ENCODE data around the gene OR2T29. TPM values are rescaled to one million over a fixed set of nuclear protein-coding genes. Genes with fewer than 3 reads are reported as not detected.
"Not testable (repeated sequence)": the region's sequence is repeated elsewhere in the genome, so short reads cannot be mapped to it uniquely, and the experiment has no call there.

The OR2T29 gene
- not detected for polyA plus RNA-seq (2013, experiment 1 of 2; ENCODE audit: insufficient read length)
- polyA plus RNA-seq (2013, experiment 2 of 2; ENCODE audit: insufficient read length): not detected

GRCh38 chr1:248562672-248563071 lies at the start of gene OR2T29:
Gene OR2T29, minus strand, starts transcription at chr1:248562772. Its CDS starts 3,281 bp downstream, at chr1:248559491.
- not testable (repeated sequence) for DNase-seq

GRCh38 chr1:248611883-248612414 lies 49.4 kb upstream of the OR2T29 start:
- DNase-seq: no peak

GRCh38 chr1:248610301-248610700 lies 47.7 kb upstream of the OR2T29 start:
- no peak for DNase-seq

- no peak for DNase-seq
Measured at GRCh38 chr1:248599396-248599795, 36.8 kb upstream of the OR2T29 start.

- no peak for DNase-seq
Measured at GRCh38 chr1:248597589-248597988, 35.0 kb upstream of the OR2T29 start, which contains the start of gene OR2T10. Gene OR2T10, minus strand, starts transcription at chr1:248597700. Its CDS starts 3,932 bp downstream, at chr1:248593768.

GRCh38 chr1:248596615-248597014 lies 34.0 kb upstream of the OR2T29 start:
- DNase-seq: no peak

- DNase-seq: no peak
Measured at GRCh38 chr1:248593226-248593625, 30.7 kb upstream of the OR2T29 start.

- DNase-seq: no peak
Measured at GRCh38 chr1:248592655-248593054, 30.1 kb upstream of the OR2T29 start.

GRCh38 chr1:248590055-248590454 lies 27.5 kb upstream of the OR2T29 start:
- no peak for DNase-seq

- DNase-seq: no peak
Measured at GRCh38 chr1:248589334-248589733, 26.8 kb upstream of the OR2T29 start.

- no peak for DNase-seq
Measured at GRCh38 chr1:248585266-248585665, 22.7 kb upstream of the OR2T29 start.

- no peak for DNase-seq
Measured at GRCh38 chr1:248576260-248576980, 13.8 kb upstream of the OR2T29 start.

- DNase-seq: not testable (repeated sequence)
Measured at GRCh38 chr1:248574657-248575056, 12.1 kb upstream of the OR2T29 start, which contains the start of gene OR2T34. Gene OR2T34, minus strand, starts transcription at chr1:248574757. Its CDS starts 0 bp downstream, at chr1:248574757.

- not testable (repeated sequence) for DNase-seq
Measured at GRCh38 chr1:248573856-248574255, 11.3 kb upstream of the OR2T29 start.

GRCh38 chr1:248572049-248572448 lies 9.5 kb upstream of the OR2T29 start:
- DNase-seq: not testable (repeated sequence)

GRCh38 chr1:248570811-248571210 lies 8.2 kb upstream of the OR2T29 start:
- DNase-seq: not testable (repeated sequence)

GRCh38 chr1:248569049-248569448 lies 6.5 kb upstream of the OR2T29 start:
- not testable (repeated sequence) for DNase-seq

GRCh38 chr1:248565530-248566373 lies 3.2 kb upstream of the OR2T29 start:
- DNase-seq: not testable (repeated sequence)

GRCh38 chr1:248551027-248551426 lies 11.5 kb downstream of the OR2T29 start:
- not testable (repeated sequence) for DNase-seq

- not testable (repeated sequence) for DNase-seq
Measured at GRCh38 chr1:248547383-248547782, 15.2 kb downstream of the OR2T29 start.

- not testable (repeated sequence) for DNase-seq
Measured at GRCh38 chr1:248537449-248537848, 25.1 kb downstream of the OR2T29 start.

- no peak for DNase-seq
Measured at GRCh38 chr1:248521856-248522255, 40.7 kb downstream of the OR2T29 start.

- not testable (repeated sequence) for DNase-seq
Measured at GRCh38 chr1:248510217-248510616, 52.4 kb downstream of the OR2T29 start.

Data from fibroblast of skin of back (primary cell).